ENCODE measurements around the gene MGAT3.

GRCh38 chr22:39490135-39490798, 33.5 kb downstream of the MGAT3 start:
- TF ChIP-seq CTCF (IDR thresholded peaks at IDR 0.05) = no peak
- no peak for TF ChIP-seq POLR2A (IDR thresholded peaks at IDR 0.05)
